ENCODE data around the gene ITGB6. TPM values are rescaled to one million over a fixed set of nuclear protein-coding genes. Genes with fewer than 3 reads are reported as not detected.

Gene ITGB6
- total and polyA plus RNA-seq, 2 of the 4 experiments (the other 2 are of a cell fraction), result under 0.01 TPM; not detected in 1

DNA sequence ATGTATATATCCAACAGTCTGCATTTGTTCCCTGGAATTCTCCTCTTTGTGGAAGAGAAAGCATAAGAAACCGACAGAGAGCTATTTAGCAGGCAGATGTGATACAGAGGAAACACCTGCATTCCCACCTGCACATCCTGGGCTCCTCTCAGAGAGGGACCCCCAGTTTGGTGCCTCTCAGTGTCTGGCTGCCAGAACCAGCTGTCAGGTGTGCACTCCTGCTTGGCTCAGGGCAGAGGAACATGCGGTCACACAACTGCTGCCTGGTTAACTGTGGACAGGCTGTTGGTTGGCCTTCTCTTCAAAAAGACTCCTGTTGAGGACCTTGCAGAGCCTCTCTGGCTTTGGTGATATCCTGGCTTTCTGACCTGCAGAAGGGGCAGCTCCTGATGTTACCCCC lies 54.6 kb downstream of the ITGB6 start:
- H2AFZ ChIP-seq (replicated peaks; ENCODE audit: low read length, poor library complexity), result no peak overlapping the region
- peaks cover 2% of the 10 kb centered on the region; the same call in 1 of the 2 replicates for H3K27me3 ChIP-seq (ENCODE audit: control insufficient read depth, insufficient read depth, low read length)
- no CpG with 5 or more reads among the region's 2 CpGs for whole genome bisulfite sequencing, 2 experiments (ENCODE audit: extremely low coverage in 2 of 2, insufficient read length in 1 of 2)
- no peaks in the 10 kb centered on the region for H3K79me1 ChIP-seq (ENCODE audit: low read depth in 1 of 2, low read length in 2 of 2)
- no peak overlapping the region for H2AK5ac ChIP-seq (ENCODE audit: low read depth, low read length)
- no TSS peak for BruUV-seq (replicated peaks)
- no peak overlapping the region for H3K18ac ChIP-seq (ENCODE audit: low read depth, low read length)
- ChIA-PET POLR2A (ENCODE audit: unreplicated experiment) (no interaction called here), CTCF (no interaction called here)
- TF ChIP-seq, protein P1, sequence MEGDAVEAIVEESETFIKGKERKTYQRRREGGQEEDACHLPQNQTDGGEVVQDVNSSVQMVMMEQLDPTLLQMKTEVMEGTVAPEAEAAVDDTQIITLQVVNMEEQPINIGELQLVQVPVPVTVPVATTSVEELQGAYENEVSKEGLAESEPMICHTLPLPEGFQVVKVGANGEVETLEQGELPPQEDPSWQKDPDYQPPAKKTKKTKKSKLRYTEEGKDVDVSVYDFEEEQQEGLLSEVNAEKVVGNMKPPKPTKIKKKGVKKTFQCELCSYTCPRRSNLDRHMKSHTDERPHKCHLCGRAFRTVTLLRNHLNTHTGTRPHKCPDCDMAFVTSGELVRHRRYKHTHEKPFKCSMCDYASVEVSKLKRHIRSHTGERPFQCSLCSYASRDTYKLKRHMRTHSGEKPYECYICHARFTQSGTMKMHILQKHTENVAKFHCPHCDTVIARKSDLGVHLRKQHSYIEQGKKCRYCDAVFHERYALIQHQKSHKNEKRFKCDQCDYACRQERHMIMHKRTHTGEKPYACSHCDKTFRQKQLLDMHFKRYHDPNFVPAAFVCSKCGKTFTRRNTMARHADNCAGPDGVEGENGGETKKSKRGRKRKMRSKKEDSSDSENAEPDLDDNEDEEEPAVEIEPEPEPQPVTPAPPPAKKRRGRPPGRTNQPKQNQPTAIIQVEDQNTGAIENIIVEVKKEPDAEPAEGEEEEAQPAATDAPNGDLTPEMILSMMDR (conservative IDR thresholded peaks at IDR 0.05; ENCODE audit: low read depth, low read length), result no peak
- TF ChIP-seq CEBPB (IDR thresholded peaks at IDR 0.05; ENCODE audit: low read depth, low read length), result no peak
- TF ChIP-seq RAD21 (IDR thresholded peaks at IDR 0.05; ENCODE audit: low read length), result no peak
- no peak for TF ChIP-seq RCOR1 (IDR thresholded peaks at IDR 0.05; ENCODE audit: insufficient replicate concordance, low read length)
- no peak for TF ChIP-seq BHLHE40 (IDR thresholded peaks at IDR 0.05; ENCODE audit: low read depth, low read length)
- TF ChIP-seq MXI1 (IDR thresholded peaks at IDR 0.05; ENCODE audit: borderline replicate concordance, low read depth, low read length), result no peak
- TF ChIP-seq POLR2A (IDR thresholded peaks at IDR 0.05; ENCODE audit: low read depth, low read length), result no peak
- no peak for TF ChIP-seq CHD1 (IDR thresholded peaks at IDR 0.05; ENCODE audit: low read depth, low read length)
- TF ChIP-seq FOS (IDR thresholded peaks at IDR 0.05; ENCODE audit: low read depth, low read length), result no peak
- TF ChIP-seq, protein P2, sequence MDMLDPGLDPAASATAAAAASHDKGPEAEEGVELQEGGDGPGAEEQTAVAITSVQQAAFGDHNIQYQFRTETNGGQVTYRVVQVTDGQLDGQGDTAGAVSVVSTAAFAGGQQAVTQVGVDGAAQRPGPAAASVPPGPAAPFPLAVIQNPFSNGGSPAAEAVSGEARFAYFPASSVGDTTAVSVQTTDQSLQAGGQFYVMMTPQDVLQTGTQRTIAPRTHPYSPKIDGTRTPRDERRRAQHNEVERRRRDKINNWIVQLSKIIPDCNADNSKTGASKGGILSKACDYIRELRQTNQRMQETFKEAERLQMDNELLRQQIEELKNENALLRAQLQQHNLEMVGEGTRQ (IDR thresholded peaks at IDR 0.05; ENCODE audit: low read depth, low read length), result no peak
- no peak for TF ChIP-seq MAFK (IDR thresholded peaks at IDR 0.05; ENCODE audit: low read depth, low read length)
- TF ChIP-seq RFX5 (IDR thresholded peaks at IDR 0.05; ENCODE audit: low read depth, low read length), result no peak
- TF ChIP-seq NFE2L2 (IDR thresholded peaks at IDR 0.05; ENCODE audit: low read depth, low read length), result no peak
- TF ChIP-seq, protein P3, sequence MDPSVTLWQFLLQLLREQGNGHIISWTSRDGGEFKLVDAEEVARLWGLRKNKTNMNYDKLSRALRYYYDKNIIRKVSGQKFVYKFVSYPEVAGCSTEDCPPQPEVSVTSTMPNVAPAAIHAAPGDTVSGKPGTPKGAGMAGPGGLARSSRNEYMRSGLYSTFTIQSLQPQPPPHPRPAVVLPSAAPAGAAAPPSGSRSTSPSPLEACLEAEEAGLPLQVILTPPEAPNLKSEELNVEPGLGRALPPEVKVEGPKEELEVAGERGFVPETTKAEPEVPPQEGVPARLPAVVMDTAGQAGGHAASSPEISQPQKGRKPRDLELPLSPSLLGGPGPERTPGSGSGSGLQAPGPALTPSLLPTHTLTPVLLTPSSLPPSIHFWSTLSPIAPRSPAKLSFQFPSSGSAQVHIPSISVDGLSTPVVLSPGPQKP (IDR thresholded peaks at IDR 0.05; ENCODE audit: borderline replicate concordance, low read depth, low read length), result no peak
- no peak for TF ChIP-seq MAZ (IDR thresholded peaks at IDR 0.05; ENCODE audit: borderline replicate concordance, low read depth, low read length)
- no peak for TF ChIP-seq SMC3 (IDR thresholded peaks at IDR 0.05; ENCODE audit: low read depth, low read length)
- H3K4ac ChIP-seq (ENCODE audit: low read depth, low read length), result no peak overlapping the region
- no peak overlapping the region for H2BK5ac ChIP-seq (ENCODE audit: low read depth, low read length, poor library complexity, severe bottlenecking)
- no peak overlapping the region for H3K9ac ChIP-seq (ENCODE audit: low read depth, low read length)
- no peak overlapping the region for H3K23ac ChIP-seq (ENCODE audit: low read depth, low read length)
- H3K56ac ChIP-seq (ENCODE audit: extremely low read depth, insufficient read depth, low read length), result no peak overlapping the region
- no peak overlapping the region for H3K4me3 ChIP-seq (ENCODE audit: insufficient read depth, low read depth, low read length)
- no peak overlapping the region for H4K91ac ChIP-seq (ENCODE audit: insufficient read depth, low read depth, low read length)
- no peak overlapping the region for H2AK9ac ChIP-seq (replicated peaks; ENCODE audit: low read depth, low read length, poor library complexity)
- no peaks in the 10 kb centered on the region for H3K9me1 ChIP-seq (ENCODE audit: insufficient read depth, low read length)
- intact Hi-C loops (cut with micrococcal nuclease), result no loop called here
- no peak for ATAC-seq (ENCODE audit: low read depth)
- peaks cover 3% of the 10 kb centered on the region; the same call in 1 of the 2 replicates for H3K4me1 ChIP-seq (ENCODE audit: control insufficient read depth, insufficient read depth, low read length)
- no peak overlapping the region for H2BK20ac ChIP-seq (ENCODE audit: low read depth, low read length)
- no peak overlapping the region for H3K14ac ChIP-seq (replicated peaks; ENCODE audit: low read depth, low read length)
- H4K20me1 ChIP-seq (ENCODE audit: insufficient read depth, low read length), result no peaks in the 10 kb centered on the region
- no peak overlapping the region for H2BK120ac ChIP-seq (ENCODE audit: low read depth, low read length)
- no peak for DNase-seq
- no peaks in the 10 kb centered on the region for H3K9me3 ChIP-seq (ENCODE audit: control insufficient read depth, insufficient read depth, low read length)
- no peak overlapping the region for H3K27ac ChIP-seq (ENCODE audit: insufficient read depth, low read length)
- in situ Hi-C loops (cut with MboI; ENCODE audit: low sequenced_read_pairs), result no loop called here
- dilution Hi-C loops (cut with HindIII; ENCODE audit: low sequenced_read_pairs, unreplicated experiment), result no loop called here
- no peak overlapping the region for H4K5ac ChIP-seq (ENCODE audit: low read depth, low read length)
- H4K8ac ChIP-seq (ENCODE audit: low read depth in 2 of 2, low read length in 2 of 2), result no peak overlapping the region
- H2BK15ac ChIP-seq (ENCODE audit: low read depth, low read length), result no peak overlapping the region
- no peaks in the 10 kb centered on the region for H3K36me3 ChIP-seq (ENCODE audit: control insufficient read depth, insufficient read depth, low read length)
- no peak overlapping the region for H3K4me2 ChIP-seq (ENCODE audit: low read depth, low read length)
